ENCODE results near the gene THSD7B.

DNA sequence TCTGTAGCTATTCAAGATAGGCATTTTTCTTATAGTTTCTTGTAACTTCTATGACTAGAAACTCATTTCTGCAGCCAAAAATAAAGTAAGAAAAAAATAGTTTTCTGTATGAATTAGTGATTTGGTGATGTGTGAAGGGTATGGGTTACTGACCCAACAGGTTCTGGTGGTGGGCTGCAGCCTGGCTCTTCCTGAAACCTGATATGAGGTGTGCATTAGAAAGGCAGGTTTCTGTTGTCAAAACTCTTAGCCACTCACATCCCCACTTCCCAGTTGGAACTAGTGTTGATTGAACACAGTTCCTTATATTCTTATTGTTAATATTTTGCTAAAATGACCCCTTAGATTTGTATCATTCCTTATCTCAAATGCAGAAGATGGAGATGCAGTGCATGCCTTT, 330.8 kb downstream of the THSD7B start:
- TF ChIP-seq EGR1 (IDR thresholded peaks at IDR 0.05) (no peak), TAF1 (IDR thresholded peaks at IDR 0.05; ENCODE audit: low read depth) (no peak), NFIC (IDR thresholded peaks at IDR 0.05) (no peak), EP300 (IDR thresholded peaks at IDR 0.05; ENCODE audit: borderline replicate concordance) (no peak), RAD21 (IDR thresholded peaks at IDR 0.05; ENCODE audit: low read depth) (no peak), CEBPB (IDR thresholded peaks at IDR 0.05) (no peak), FOXM1 (IDR thresholded peaks at IDR 0.05; ENCODE audit: borderline replicate concordance, low read depth) (no peak), TCF12 (IDR thresholded peaks at IDR 0.05; ENCODE audit: low read depth) (no peak), TEAD4 (IDR thresholded peaks at IDR 0.05) (no peak), ZBTB7A (IDR thresholded peaks at IDR 0.05; ENCODE audit: low read depth) (no peak)
